Activated CD4-positive, alpha-beta T cell treated with anti-CD3 and anti-CD28 coated beads, Interleukin-2, amount 50 U/mL, for 48 hours (primary cell): ENCODE results near the gene WDR91.
"Not testable (repeated sequence)": the region's sequence is repeated elsewhere in the genome, so short reads cannot be mapped to it uniquely, and the experiment has no call there.

Experiments used
- DNase-seq, 2 experiments: peaks; one replicate each; pipeline ENCODE4 v3.0.0-alpha.2; 2020

The WDR91 gene

GRCh38 chr7:135233570-135233969 lies 22.2 kb upstream of the WDR91 start, which contains the start of gene STRA8:
TSS of gene STRA8 (plus strand) at chr7:135233838. CDS start at chr7:135240525, 6,687 bp downstream.
- no peak for DNase-seq

DNA sequence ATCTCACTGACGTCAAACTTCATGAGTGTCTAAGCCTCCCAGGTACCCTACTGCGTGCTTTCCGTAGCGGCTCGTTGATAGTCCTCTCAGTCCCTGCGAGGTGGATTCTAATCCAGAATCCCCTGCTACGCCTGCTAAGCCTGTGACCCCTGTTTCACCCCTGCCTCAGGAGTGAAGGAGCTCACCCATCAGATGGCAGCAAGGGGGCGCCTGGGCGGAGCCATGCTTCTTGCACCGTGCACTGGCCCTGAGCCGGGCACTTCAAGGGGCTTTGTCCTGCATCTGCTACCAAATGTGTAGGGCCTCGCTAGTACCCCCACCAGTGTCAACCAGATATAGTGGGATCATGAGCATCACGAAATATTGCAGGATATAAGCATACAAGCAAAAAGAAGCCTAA lies 21.4 kb upstream of the WDR91 start:
- DNase-seq: no peak

GRCh38 chr7:135232087-135232486 lies 20.8 kb upstream of the WDR91 start:
- no peak for DNase-seq

GRCh38 chr7:135231686-135232085 lies 20.4 kb upstream of the WDR91 start:
- DNase-seq: no peak

DNA sequence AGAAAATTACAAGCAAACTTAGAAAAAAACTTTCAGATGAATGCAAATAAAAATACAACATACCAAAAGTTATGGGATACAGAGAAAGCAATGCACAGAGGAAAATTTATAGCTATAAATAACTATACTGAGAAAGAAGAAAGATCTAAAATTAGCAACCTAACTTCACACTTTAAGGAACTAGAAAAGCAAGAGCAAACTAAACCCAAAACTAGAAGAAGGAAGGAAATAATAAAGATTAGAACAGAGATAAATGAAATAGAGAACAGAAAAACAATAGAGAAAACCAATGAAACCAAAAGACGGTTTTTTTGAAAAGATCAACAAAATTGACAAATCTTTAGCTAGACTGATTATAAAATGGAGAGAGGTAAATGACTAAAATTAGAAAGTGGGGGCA lies 12.7 kb upstream of the WDR91 start:
- DNase-seq: no peak

DNA sequence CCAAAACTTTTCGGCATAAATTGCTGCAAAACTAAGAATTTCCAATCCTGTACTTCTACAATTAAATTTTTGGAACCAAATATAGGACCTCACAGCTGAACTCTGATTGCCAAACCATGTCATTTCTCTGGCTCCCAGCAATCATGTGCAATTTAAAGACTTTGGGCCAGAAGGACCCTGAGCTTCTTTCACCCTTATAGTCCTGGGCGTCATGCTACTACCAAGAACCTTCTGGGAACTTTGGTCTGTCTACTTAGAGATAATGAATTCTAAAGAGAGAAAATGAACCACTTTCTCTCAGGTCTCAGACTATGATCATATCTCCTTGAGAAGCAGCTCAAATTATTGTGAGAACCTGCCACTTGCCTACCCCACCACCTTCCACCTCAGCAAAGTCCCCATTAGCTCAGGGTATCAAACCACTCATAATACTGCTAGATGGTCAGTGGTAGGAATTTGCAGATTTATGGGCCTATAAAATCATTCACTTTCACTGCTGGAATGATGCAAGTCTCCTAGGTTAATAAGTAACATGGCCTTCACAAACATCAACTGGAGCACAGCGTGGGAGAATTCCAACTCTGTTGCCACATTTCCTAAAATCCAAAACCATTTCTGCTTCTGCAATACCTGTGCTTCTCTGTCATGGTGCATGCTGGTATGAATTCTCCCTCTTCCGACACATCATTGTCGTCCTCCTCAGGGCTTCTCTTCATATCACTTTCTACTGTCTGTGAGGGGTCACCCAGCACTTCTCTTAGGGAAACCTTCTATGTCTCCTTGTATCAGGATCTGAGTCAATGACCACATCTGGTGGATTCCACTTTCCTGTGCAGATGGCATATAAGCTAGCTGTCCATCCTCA lies 6.6 kb upstream of the WDR91 start:
- DNase-seq: no peak

DNA sequence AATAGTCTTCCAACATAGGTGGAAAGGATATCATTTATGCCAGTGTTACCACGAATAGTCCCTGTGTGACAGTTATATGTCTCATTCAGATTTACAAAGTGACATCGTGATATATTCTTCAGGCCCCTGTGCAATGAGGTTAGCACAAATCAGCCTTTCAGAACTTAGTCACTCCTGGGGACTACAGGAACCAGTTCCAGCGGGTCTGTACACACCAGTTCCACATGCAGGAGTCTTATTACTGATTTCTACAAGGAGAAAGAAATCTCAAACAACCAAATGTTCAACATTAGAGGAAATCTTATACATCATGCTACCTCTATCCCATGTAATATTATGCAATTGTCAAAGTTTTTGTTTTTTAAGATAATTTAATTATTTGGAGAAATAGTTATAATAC lies 4.4 kb upstream of the WDR91 start:
- no peak for DNase-seq

DNA sequence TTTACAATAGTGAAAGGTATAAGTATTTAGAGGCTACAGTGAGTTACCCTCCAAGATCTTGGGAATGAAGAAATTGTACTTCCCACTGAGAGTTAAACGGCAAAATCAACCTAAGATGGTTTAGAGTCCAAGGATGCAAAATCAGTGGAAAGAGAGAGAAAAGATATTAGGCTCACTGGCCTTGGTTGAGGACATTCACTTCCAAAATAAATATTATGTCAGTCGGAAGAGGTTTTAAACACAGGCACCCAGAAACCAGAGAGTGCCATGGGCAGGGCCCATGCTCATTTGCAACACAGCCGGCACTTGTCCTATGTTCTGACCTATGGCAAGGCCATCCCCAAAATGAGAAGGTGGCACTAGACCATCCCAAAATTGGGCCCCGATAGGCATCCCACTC lies 3.9 kb upstream of the WDR91 start:
- DNase-seq: no peak

GRCh38 chr7:135213831-135214230 lies 2.5 kb upstream of the WDR91 start:
- no peak for DNase-seq

- DNase-seq: not testable (repeated sequence)
These were observed 790 bp upstream of the WDR91 start for GRCh38 chr7:135211946-135212685.

GRCh38 chr7:135210888-135211178 lies 493 bp downstream of the WDR91 start:
- no peak for DNase-seq

- DNase-seq: no peak
These were observed 2.0 kb downstream of the WDR91 start for GRCh38 chr7:135209225-135209834.

DNA sequence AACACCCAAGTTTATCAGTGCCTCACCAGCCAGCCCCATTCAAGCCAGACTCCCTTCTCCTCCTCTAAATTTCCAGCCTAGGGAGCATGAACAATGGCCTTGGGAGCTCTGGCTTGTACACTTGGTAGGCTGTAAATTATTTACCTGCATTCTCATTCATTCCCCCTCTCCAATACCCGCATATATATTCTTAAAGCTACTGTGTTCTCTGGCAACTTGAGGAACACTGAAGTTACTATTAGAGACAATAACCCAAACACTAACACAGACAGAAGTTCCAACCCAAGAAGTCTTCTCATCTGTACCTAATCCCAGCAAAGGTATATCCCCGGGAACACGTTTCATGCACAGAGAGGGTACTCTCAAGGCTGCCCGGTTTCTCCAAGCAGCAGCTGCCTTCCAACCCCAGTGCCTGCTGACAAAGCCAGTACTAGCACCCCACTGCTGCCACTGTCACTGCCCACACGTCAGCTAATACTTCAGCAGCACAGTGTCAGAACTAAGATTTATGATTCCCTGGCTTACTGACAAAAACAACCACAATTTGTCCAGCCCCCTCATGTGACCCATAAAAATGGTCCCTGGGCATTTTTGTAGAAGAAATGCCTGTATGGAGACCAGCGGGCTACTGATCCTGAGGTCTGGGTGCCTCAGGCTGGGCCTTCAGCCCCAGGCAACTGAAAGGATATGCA lies 3.1 kb downstream of the WDR91 start:
- no peak for DNase-seq

DNA sequence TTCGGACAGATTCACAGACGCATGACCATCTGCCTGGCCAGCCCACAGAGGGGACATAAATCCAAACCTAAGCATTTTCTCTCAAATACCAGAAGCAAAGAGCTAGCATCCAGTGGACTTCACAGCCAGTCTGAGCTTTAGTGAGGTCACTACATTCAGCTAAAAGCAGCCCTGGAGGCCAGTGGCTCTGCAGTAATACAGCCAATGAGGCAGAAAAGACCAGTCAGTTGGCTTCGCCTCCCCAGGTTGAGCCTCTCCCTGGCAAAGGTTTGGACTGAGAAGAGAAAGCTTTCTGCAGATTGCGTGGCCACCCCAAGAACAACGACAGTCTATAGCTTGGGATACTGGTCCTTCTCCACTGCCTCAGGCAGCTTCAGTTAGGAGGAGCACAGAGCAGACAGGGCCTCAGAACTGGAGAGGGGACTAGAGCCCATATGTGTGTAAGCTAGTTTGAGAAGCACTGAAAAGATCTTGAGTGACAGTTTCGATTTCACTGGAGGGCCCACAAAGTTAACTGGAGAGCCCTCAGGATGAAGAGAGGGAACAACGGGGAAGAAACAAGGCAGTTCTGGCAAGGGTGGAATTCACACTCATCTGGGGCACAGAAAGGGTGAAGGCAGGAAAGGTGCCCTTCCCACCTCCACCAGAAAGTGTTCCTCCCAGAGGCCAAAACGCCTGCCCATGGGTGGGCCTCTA lies 3.8 kb downstream of the WDR91 start:
- DNase-seq: no peak

- no peak for DNase-seq
These were observed 4.4 kb downstream of the WDR91 start for GRCh38 chr7:135206941-135207391.

- no peak for DNase-seq
These were observed 5.5 kb downstream of the WDR91 start for GRCh38 chr7:135205850-135206249.

GRCh38 chr7:135204876-135205275 lies 6.5 kb downstream of the WDR91 start:
- no peak for DNase-seq

- DNase-seq: no peak
These were observed 7.0 kb downstream of the WDR91 start for GRCh38 chr7:135204341-135204749.

DNA sequence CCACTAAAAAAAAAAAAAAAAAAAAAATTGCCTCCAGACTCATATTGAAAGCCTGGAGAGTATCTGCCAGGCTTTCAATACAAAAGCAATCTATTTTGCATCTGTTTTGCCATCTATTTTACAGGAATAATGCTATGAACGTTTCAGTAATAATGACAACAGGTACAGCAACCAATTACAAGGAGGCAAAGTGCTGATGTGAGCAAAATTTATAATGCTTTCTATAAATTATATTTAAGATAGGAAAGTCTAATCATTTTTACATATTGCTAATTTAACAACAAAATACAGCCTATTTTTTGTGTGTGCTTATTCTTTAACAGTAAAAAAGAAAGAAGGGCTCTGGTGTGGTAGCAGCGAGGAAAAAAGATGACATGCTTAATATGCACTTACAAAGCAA lies 10.0 kb downstream of the WDR91 start:
- DNase-seq: no peak

DNA sequence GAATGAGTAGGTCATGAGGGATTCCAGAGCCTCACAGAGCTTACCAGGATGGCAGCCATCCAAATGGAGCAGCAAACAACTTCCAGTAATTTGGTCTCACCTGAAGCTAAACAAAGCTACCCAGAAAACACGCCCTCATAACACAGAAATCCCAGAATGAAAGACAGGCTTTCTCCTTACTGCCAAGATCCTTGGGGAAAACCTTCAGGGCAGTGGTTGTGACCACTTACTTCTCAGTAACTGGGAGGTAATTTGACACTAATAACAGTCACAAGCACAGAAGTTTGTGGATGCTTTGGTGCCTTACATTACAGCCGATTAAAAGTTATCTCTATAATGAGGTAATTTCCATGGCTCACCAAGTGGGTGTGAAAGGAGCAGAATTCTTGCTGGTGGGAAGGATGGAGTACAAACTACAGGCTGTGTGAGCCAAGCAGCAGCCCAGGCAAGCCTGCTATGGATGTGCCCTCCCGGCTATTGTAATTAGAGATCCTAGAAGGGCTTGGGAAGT lies 10.4 kb downstream of the WDR91 start:
- DNase-seq: no peak

- no peak for DNase-seq
These were observed 11.9 kb downstream of the WDR91 start for GRCh38 chr7:135199439-135199838.

GRCh38 chr7:135197906-135198655 lies 13.2 kb downstream of the WDR91 start:
- DNase-seq: no peak
